HG02623 (cell line): Measurements from ENCODE around the gene PLEKHG4.
A peak's percentile ranks its signal among the peaks of the same experiment; 100 is the strongest.

Experiments
- ATAC-seq: cut with Tn5 transposase; IDR thresholded peaks from one replicate; pipeline ENCODE4 v1.9.1; 2021; ENCODE audit warnings: moderate library complexity; ENCODE audit not compliant: unreplicated experiment

PLEKHG4 gene

DNA sequence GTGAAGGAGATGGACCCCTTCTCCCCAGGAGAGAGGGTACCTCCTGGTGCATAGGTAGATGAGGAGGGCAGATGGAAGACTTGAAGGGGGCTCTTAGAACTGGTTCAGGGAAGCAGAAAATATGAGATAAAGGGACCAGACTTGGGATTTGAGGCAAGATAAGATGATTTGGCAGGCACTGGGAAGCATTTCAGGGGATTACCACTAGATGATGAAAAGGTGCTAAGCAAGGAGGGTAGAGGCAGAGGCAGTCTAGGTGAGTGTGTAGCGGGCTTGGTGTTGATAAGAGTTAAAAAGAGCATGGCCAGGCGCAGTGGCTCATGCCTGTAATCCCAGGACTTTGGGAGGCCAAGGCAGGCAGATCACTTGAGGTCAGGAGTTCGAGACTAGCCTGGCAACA, 16.1 kb upstream of the PLEKHG4 start:
- ATAC-seq: no peak

DNA sequence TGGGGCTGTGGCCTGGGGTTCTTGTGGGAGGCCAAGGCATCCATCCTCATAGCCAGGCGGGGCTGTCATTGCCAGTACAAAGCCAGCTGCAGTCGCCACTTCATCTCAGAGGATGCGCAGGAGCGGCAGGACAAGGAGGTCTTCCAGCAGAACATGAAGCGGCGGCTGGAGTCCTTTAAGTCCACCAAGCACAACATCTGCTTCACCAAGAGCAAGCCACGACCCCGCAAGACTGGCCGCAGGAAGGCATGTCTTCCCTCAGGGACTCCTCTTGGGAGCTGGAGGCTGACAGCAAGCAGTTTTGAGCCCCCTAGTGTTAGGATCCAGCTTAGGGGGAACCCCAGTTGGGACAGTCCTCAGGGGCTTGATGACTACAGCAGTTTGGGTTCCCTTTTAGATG, 15.1 kb upstream of the PLEKHG4 start:
- no peak for ATAC-seq

DNA sequence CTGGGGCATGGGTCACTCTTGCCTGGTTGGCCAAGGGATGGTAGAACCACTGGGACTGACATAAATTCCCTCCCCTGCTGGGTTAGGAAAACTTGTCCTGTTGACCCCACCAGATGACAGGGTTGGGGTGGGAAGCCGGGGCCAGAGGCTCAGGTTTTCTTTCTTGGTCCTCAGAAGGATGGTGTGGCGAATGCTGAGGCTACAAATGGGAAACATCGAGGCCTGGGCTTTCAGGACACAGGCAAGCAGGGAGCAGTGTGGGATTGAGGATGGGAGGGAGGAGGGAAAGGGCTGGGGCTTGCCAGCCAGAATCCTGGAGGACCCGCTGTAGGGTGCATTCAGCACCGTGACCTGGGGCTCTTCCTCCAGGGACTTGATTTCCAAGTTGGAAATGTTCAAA, 14.5 kb upstream of the PLEKHG4 start:
- no peak for ATAC-seq

DNA sequence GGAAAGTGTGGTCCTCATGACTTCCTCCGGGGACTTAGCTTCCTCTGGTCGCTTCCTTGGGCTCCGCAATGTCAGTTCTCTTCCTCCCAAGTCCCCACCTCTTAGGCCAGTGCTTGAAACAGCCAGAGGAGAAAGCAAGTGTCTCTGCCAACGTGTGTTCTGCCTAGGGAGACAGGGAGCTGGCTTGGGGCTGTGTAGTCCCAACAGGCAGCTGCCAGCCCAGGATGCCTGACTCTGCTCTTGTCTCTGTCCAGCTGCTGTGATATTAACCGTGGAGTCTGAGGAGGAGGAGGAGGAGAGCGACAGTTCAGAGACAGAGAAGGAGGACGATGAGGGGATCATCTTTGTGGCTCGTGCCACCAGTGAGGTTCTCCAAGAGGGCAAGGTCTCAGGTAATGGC, 13.5 kb upstream of the PLEKHG4 start:
- no peak for ATAC-seq

DNA sequence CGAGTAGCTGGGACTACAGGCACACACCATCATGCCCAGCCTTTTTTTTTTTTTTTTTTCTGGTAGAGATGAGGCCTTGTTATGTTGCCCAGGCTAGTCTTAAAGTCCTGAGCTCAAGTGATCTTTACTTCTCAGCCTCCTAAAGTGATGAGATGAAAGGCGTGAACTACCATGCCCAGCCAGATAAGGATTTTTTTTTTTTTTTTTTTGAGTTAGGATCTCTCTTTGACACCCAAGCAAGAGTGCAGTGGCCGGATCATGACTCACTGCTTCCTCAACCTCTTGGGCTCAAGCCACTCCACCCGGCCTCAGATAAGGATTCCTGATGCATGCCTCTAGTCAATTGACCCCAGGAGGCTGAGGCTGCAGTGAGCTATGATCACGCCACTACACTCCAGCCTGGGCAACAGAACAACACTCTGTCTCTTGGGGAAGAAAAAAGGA, 11.2 kb upstream of the PLEKHG4 start:
- ATAC-seq: no peak

DNA sequence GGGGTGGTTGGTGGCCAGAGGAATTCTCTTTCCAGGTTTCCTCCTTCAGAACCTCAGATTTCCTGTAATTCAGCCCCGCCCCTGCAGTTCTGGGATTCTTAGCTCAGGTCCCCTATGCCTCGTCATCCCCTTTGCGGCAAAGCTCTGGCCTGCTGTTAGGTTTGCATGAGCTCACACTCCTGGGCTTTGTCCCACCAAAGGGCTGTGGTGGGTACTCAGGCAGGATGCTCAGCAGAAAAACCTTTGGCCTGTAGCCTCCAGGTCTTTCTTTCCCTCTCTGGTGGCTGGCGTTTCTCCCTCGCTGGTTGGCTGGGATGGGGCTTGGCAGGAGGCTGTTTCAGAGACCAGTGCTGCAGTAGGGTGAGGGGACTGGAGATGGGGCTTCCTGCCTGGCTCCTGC, 9.6 kb upstream of the PLEKHG4 start:
- ATAC-seq: no peak

DNA sequence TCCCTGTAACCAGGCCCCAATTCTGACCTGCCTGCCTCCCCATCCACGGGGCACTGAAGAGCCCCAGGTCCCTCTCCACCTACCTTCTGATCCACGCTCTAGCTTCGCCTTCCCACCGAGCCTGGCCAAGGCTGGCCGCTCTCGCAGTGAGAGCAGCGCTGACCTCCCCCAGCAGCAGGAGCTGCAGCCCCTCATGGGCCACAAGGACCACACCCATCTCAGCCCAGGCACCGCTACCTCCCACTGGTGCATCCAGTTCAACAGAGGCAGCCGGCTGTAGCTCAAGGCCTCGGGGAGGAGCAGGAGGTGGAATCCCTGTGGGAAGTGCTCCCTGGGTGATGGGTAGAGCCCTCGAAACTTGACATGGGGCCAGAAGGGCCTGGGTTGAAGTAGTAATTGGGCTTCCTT, 8.4 kb upstream of the PLEKHG4 start:
- ATAC-seq: no peak

DNA sequence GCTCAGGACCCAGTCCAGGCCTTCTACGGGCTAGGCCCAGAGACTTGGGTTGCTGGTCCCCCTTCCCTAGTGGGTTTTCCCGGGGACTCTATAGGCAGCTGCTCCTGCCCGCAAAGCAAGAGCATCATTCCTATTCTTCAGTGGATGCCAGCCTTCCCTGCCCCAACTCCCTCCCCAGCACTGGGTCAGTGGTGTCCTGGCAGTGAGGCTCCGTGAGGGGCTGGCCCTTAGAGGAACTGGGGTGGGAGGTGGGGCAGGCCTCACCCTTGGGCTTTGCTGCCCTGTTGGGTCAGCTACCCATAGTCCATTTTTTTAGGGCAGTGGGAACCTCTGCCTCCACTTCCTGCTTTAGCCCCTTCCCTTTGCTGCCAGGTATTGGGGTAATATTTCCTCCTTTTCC, 7.9 kb upstream of the PLEKHG4 start:
- no peak for ATAC-seq

DNA sequence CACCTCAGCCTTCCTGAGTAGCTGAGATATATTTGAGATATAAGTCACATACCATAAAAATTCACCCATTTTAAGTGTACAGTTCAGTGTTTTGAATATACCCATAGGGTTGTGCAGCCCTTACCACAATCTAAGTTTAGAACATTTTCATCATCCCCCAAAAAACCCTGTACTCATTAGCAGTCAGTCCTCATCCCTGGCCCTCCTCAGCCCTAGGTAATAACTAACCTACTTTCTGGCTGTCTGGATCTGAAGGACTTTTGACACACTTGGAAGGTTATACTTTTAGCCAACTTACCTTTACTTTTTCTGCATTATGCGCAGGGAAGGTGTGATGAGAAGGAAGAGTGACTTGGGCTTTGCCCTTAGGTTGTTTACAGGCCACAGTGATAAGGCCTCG, 4.0 kb upstream of the PLEKHG4 start:
- no peak for ATAC-seq

DNA sequence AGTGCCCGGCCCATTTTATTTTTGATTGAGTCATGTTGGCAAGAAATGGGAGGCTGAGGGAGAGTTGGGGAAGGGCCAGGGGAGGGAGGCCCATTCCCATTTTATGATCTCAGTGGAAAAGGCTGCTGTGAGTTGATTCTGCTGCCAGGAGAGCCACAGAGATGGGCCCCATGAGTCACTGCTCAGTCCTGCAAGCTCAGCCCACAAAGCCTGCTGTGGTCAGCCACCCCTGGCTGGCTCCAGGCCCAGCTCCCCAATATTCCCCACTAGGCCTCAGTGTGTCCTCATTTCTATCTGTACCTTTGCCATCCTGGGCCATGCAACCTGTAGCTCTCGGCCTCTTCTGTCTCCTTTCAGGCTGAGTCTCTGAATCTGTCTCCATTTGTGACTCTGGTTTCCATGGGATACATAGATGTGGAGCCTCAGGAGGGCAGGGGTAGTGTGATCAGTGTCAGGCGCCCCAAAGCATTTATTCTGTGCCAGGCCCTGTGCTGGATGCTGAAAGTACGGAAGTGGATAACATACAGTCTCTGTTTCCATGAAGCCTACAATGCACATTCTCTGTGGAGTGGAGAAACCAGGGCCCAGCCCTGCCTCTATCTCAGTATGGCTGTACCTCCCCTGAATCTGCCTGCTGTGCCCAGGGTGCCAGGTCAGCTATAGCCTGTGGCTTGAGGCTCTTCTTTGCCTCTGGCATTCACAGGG, 1.9 kb upstream of the PLEKHG4 start:
- no peak for ATAC-seq

DNA sequence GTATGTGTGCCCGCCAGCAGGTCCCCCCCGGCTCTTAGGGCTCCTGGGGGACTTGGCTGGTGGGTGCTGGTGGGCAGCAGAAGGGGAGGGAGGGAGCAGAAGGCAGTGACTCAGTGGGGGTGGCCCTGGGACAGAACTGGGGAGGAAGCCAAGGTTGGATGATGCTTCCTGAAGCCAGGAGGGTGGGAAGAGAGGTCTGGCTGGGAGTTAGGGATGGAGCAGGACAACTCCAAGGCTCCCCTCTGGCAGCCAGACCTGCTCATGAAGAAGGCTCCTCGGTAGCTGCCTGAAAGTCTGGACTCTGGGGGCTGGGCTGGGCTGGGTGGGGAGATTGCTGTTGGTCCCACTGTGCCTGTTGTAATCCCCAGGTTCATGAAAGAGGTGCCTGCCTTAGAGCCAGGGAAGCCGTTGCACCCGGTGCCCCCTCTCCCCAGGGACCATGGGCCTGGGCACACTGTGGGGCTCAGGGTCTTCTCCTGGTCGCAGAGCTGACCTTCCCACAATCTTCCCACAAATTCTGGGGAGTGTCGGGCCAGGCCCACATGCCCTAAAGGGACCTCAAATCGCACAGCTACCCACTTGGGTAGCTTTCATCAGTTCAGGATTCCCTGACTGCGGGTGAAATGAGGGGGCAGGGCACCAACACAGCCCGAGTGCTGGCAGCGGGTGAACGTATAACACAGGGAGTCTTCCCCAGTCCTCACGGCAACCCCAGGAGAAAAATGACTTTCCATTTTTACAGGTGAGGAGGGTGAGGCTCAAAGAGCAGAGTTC, 1.1 kb upstream of the PLEKHG4 start:
- no peak for ATAC-seq

DNA sequence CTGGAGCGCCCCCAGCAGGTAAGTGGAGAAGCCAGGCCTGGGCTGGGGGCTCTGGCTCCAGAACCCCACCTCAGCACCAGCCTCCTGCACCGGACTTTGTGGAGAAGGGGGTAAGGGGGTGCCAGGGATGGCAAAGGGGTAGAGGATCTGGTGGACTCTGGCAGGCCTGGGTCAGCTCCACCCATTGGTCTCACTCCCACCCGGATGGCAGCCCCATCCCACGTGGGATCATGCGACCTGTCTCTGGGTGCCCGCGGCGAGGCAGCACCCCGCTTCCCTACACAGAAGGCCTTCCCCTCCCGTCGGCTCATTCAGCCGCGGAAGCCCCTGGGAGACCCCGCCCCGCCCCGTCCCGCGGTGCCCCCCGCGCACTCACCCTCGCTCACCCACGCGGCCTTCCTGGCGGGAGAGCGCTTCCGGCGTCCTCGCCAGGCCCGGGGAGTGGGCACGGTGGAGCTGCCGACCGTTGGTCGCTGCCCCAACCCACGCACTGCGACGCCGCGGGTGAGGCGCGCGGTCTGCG, 498 bp upstream of the PLEKHG4 start:
- peak; percentile 26 for ATAC-seq

DNA sequence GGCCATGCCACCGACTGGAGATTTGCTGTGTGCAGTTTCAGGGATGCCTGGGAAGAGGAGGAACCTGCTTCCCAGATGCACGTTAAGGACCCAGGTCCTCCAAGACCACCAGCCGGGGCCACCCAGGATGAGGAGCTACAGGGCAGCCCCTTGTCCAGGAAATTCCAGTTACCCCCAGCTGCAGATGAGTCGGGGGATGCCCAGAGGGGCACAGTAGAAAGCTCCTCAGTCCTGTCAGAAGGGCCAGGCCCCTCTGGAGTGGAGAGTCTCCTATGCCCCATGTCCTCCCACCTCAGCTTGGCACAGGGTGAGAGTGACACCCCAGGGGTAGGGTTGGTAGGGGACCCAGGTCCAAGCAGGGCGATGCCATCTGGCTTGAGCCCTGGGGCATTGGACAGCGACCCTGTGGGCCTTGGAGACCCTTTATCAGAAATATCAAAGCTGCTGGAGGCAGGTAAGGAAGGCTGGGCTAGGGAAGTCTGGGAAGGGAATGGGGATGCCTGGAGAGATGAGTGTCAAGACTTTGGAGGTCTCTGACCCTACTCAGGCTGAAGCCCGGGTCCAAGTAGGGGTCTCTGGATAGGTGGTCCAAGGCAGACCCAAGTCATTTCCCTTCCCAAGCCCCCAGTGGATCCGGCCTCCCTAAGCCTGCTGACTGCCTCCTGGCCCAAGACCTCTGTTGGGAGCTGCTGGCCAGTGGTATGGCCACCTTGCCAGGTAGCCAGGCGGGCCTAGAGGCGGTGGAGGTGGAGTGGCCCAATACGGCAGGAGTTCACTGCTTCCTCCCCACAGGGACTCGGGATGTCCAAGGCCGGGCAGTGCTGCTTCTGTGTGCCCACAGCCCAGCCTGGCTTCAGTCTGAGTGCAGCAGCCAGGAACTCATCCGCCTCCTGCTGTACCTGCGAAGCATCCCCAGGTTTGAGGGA, 1.0 kb downstream of the PLEKHG4 start:
- ATAC-seq: no peak

DNA sequence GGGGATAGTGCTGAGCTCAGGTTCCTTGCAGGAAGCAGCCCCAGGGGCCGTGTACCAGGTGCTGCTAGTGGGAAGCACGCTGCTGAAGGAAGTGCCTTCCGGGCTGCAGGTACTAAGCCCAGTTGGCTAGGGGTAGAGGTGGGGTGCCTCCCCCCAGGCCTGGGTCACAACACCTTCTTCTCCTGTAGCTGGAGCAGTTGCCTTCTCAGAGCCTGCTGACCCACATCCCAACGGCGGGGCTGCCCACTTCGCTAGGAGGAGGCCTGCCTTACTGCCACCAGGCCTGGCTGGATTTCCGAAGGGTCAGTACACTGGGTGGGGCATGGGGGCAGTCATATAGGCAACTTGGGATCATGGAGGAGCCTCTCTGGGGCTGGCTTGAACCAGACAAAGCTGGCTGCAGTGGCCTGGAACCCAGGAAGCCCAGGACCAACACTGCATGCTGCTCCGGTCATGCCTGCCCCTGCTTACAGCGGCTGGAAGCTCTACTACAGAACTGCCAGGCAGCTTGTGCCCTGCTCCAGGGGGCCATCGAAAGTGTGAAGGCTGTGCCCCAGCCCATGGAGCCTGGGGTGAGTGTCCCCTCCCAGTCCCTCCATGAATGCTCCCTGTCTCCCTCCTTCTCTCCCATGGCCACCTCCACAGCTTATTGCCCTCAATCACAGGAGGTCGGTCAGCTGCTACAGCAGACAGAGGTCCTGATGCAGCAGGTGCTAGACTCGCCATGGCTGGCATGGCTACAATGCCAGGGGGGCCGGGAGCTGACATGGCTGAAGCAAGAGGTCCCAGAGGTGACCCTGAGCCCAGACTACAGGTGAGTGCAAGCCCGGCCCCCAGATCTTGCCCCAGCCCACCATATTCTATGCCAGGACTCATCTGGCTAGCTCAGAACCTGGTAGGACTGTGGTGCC, 2.5 kb downstream of the PLEKHG4 start:
- ATAC-seq: no peak

DNA sequence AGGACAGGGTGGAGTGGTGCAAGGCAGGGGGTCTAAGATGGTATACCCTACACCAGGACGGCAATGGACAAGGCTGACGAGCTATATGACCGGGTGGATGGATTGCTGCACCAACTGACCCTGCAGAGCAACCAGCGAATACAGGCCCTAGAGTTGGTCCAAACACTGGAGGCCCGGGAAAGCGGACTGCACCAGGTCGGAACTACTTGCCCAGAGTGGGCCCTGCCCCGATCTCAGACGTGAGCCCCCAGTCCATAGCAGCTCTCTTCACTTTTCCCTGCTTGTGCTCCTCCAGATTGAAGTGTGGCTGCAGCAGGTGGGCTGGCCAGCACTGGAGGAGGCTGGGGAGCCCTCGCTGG, 3.1 kb downstream of the PLEKHG4 start:
- no peak for ATAC-seq

DNA sequence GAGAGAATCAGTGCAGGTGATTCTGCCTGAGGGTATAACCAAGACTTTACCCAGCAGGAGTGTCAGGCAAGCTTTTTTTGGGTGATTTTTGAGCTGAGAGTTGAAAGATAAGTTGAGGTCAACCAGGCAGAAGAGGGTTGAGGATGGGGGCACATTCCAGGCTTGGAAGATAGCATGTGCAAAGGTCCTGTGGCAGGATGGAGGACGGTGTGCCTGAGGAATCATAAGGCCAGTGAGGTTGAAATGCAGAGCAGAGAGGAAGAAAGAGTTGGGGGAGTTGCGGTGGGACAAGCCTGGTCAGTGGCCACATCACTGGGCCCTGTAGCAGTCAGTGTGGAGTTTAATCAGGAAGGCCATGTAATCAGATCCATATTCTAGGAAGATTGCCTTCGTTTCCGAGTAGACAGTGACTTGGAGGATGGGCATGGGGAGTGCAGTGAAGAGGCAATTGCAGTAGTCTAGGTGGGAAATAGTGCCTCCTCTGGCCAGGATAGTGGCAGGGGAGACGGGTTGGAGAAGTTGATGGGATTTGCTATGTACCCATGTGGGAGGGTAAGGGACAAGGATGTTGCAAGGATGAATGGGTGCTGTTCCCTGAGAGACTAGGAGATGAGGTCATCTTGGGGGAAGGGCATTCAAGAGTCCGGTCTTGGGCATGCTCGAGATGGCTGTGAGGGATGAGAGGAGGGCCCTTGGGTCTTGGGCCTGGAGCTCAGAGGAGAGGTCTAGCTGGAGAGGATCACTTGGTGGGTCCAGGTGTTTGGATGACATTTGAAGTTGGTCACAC, 3.9 kb downstream of the PLEKHG4 start:
- no peak for ATAC-seq

DNA sequence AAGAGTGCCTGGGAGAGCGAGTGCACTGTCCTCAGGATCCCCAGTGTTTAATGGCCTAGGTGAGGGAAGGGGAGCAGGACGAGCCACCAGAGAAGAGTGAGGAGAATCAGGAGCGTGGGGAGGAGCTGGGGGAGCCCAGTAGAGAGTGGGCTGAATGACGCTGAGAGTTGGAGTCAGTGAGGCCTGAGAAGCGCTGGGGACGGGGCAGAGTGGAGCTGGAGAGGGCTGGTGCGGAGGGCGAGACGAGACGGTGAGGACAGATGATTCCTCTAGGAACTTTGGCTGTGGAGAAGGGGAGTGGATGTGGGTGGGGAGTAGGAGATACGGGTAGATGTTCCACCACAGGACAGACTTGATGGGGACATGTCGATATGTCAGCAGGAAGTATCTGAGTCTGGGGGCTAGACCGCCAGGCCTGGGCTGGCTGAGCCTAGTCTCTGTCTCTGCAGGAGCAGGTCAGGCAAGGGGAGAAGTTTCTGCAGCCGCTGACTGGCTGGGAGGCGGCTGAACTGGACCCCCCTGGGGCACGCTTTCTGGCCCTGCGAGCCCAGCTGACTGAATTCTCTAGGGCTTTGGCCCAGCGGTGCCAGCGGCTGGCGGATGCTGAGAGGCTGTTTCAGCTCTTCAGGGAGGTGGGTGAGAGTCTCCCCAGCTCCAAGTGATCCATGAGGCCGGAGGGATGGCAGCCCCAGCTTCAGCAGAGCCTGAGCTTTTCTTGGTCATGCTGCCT, 4.7 kb downstream of the PLEKHG4 start:
- ATAC-seq: no peak

DNA sequence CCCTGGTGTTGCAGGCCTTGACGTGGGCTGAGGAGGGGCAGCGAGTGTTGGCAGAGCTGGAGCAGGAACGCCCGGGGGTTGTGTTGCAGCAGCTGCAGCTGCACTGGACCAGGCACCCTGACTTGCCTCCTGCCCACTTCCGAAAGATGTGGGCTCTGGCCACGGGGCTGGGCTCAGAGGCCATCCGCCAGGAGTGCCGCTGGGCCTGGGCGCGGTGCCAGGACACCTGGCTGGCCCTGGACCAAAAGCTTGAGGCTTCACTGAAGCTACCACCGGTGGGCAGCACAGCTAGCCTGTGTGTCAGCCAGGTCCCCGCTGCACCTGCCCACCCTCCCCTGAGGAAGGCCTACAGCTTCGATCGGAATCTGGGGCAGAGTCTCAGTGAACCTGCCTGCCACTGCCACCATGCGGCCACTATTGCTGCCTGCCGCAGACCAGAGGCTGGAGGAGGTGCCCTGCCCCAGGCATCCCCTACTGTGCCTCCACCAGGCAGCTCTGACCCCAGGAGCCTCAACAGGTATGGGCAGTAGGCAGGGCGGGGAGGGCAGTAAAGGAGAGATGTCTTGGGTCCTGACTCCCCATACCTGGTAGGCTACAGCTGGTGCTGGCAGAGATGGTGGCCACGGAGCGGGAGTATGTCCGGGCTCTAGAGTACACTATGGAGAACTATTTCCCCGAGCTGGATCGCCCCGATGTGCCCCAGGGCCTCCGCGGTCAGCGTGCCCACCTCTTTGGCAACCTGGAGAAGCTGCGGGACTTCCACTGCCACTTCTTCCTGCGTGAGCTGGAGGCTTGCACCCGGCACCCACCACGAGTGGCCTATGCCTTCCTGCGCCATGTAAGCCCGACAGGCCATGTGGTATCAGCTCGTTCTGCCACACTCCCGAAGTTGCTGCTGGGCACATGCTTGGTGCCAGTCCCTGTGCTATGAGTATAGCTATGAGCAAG, 5.6 kb downstream of the PLEKHG4 start:
- ATAC-seq: no peak
